KMS-11 (cell line): ENCODE measurements around the gene S100A1.
"Not testable (repeated sequence)": the region's sequence is repeated elsewhere in the genome, so short reads cannot be mapped to it uniquely, and the experiment has no call there.

Experiments used
- H2AFZ ChIP-seq: fragments of 200-600 bp; sonication (generic); 2 replicates; pipeline ENCODE4 v1.6.1; 2016; ENCODE audit warnings: antibody characterized with exemption, mixed run types, low read depth
- H3K27ac ChIP-seq: fragments of 200-600 bp; sonication (generic); 2 replicates; pipeline ENCODE4 v1.6.1; 2016; ENCODE audit warnings: mild to moderate bottlenecking, mixed run types
- H3K27me3 ChIP-seq: fragments of 200-600 bp; sonication (generic); 2 replicates; pipeline ENCODE4 v1.6.1; 2017; ENCODE audit warnings: mild to moderate bottlenecking, low read depth, mixed run types, moderate library complexity; ENCODE audit not compliant: insufficient read depth
- H3K36me3 ChIP-seq: fragments of 200-600 bp; sonication (generic); 2 replicates; pipeline ENCODE4 v1.6.1; 2017; ENCODE audit warnings: mild to moderate bottlenecking, mixed run types; ENCODE audit not compliant: insufficient read depth
- H3K4me1 ChIP-seq: fragments of 200-600 bp; sonication (generic); 2 replicates; pipeline ENCODE4 v1.6.1; 2016; ENCODE audit warnings: mild to moderate bottlenecking, low read depth, mixed run types; ENCODE audit not compliant: poor library complexity, severe bottlenecking
- H3K4me2 ChIP-seq: fragments of 200-600 bp; sonication (generic); 2 replicates; pipeline ENCODE4 v1.7.0; 2016; ENCODE audit warnings: mild to moderate bottlenecking, mixed run types
- H3K4me3 ChIP-seq: fragments of 200-600 bp; sonication (generic); IDR thresholded peaks from 2 replicates; pipeline ENCODE4 v1.6.1; 2017; ENCODE audit warnings: low read depth, low read length, mixed read lengths; ENCODE audit not compliant: insufficient read depth
- H3K79me2 ChIP-seq: fragments of 200-600 bp; sonication (generic); 2 replicates; pipeline ENCODE4 v1.6.1; 2016; ENCODE audit warnings: low read depth, mixed run types; ENCODE audit not compliant: insufficient read depth
- H3K9ac ChIP-seq: fragments of 200-600 bp; sonication (generic); 2 replicates; pipeline ENCODE4 v1.6.1; 2016; ENCODE audit warnings: mild to moderate bottlenecking, mixed run types
- H4K20me1 ChIP-seq: fragments of 200-600 bp; sonication (generic); 2 replicates; pipeline ENCODE4 v1.6.1; 2016; ENCODE audit warnings: mild to moderate bottlenecking, mixed run types; ENCODE audit not compliant: insufficient read depth
- TF ChIP-seq, protein P1 (sequence below): fragments of 200-600 bp; sonication (generic); conservative IDR thresholded peaks from 2 replicates; pipeline ENCODE4 v1.6.1; 2017; ENCODE audit warnings: low read depth, mild to moderate bottlenecking, antibody characterized with exemption, low read length, moderate library complexity, mixed read lengths

Gene S100A1

DNA sequence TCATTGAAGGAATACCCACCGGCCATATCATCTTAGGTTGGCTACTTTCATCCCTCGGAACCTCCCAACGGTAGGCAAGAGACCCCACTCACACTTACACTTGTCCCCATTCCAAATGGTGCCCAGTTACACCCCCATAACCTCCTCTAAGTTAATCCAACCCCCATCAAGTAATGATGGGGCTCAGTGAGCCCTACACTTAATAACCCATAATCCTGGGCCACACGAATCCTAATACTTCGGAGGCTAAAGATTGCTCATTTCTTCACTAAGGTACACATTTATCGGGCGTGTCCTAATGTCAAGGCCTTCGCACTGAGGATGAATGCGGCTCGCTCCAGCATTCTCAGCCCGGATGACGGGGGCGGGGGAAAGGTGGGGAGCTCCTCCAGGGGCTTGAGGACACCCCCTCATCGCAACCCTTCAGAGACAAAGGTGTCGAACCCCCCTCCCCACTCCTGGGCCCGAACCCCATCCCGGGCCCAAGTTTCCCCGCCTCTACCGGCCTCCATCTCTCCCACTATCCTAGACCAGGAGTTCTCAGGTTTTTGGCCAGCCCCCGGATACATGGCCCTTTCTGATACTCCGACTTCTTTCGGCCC lies 42.1 kb downstream of the S100A1 start:
- peak overlapping the region; percentile 81 for H3K9ac ChIP-seq
- H3K4me1 ChIP-seq, result peaks cover 47% of the 10 kb centered on the region
- no peaks in the 10 kb centered on the region for H3K27me3 ChIP-seq
- H3K79me2 ChIP-seq, result peaks cover 48% of the 10 kb centered on the region
- H4K20me1 ChIP-seq, result no peaks in the 10 kb centered on the region
- peak overlapping the region; percentile 99 for H3K4me3 ChIP-seq
- H2AFZ ChIP-seq, result peak overlapping the region; percentile 38
- H3K4me2 ChIP-seq, result peak overlapping the region; percentile 79
- H3K27ac ChIP-seq, result peak overlapping the region; percentile 57
- TF ChIP-seq, protein P1, sequence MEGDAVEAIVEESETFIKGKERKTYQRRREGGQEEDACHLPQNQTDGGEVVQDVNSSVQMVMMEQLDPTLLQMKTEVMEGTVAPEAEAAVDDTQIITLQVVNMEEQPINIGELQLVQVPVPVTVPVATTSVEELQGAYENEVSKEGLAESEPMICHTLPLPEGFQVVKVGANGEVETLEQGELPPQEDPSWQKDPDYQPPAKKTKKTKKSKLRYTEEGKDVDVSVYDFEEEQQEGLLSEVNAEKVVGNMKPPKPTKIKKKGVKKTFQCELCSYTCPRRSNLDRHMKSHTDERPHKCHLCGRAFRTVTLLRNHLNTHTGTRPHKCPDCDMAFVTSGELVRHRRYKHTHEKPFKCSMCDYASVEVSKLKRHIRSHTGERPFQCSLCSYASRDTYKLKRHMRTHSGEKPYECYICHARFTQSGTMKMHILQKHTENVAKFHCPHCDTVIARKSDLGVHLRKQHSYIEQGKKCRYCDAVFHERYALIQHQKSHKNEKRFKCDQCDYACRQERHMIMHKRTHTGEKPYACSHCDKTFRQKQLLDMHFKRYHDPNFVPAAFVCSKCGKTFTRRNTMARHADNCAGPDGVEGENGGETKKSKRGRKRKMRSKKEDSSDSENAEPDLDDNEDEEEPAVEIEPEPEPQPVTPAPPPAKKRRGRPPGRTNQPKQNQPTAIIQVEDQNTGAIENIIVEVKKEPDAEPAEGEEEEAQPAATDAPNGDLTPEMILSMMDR, result no peak
- peaks cover 43% of the 10 kb centered on the region for H3K36me3 ChIP-seq

- TF ChIP-seq, protein P1, result peak; percentile 85
- Histone ChIP-seq H3K79me2 (peaks cover 48% of the 10 kb centered on the region), H3K27ac (peak within 1 kb of the TSS; percentile 83), H3K4me2 (peak within 1 kb of the TSS; percentile 79), H3K36me3 (peaks cover 37% of the 10 kb centered on the region), H3K9ac (peak within 1 kb of the TSS; percentile 81), H3K27me3 (no peaks in the 10 kb centered on the region), H2AFZ (peak within 1 kb of the TSS; percentile 97), H3K4me1 (peaks cover 41% of the 10 kb centered on the region), H3K4me3 (peak within 1 kb of the TSS; percentile 99), H4K20me1 (no peaks in the 10 kb centered on the region)
Observed at GRCh38 chr1:153670859-153671627, 42.8 kb downstream of the S100A1 start, which contains the start of gene ILF2. ILF2 (minus strand) TSS chr1:153670993; CDS start chr1:153670922, 71 bp downstream.

- Histone ChIP-seq H3K4me3 (peak overlapping the region; percentile 97), H3K4me2 (peak overlapping the region; percentile 53), H3K79me2 (peaks cover 40% of the 10 kb centered on the region), H3K9ac (peak overlapping the region; percentile 77), H3K36me3 (peaks cover 30% of the 10 kb centered on the region), H3K27ac (peak overlapping the region; percentile 83), H2AFZ (peak overlapping the region; percentile 97), H3K4me1 (peaks cover 34% of the 10 kb centered on the region)
- not testable (repeated sequence) for H4K20me1 ChIP-seq, H3K27me3 ChIP-seq
- TF ChIP-seq, protein P1, result 0 out of 2 replicates have a peak, but pooled peaks have one; percentile 29
Observed at GRCh38 chr1:153671628-153672353, 43.6 kb downstream of the S100A1 start.

- H4K20me1 ChIP-seq, result no peaks in the 10 kb centered on the region
- H3K36me3 ChIP-seq, result peaks cover 13% of the 10 kb centered on the region; the same call in 1 of the 2 replicates
- H3K27me3 ChIP-seq, result peaks cover 8% of the 10 kb centered on the region
- H3K27ac ChIP-seq, result no peak overlapping the region
- H3K4me3 ChIP-seq, result no peak overlapping the region
- peaks cover 33% of the 10 kb centered on the region for H3K4me1 ChIP-seq
- TF ChIP-seq, protein P1, result no peak
- no peak overlapping the region for H3K9ac ChIP-seq
- H3K79me2 ChIP-seq, result peaks cover 23% of the 10 kb centered on the region
- no peak overlapping the region; the same call in 1 of the 2 replicates for H3K4me2 ChIP-seq
- no peak overlapping the region for H2AFZ ChIP-seq
Observed at GRCh38 chr1:153673511-153673910, 45.3 kb downstream of the S100A1 start.
